GM12865 (cell line): Measurements from ENCODE around the gene CEBPB.

Experiments used
- DNase-seq: peaks from one replicate; pipeline ENCODE4 v3.0.0; 2010; ENCODE audit warnings: low read depth
- H3K4me3 ChIP-seq: 2 replicates; pipeline ENCODE4 v1.5.1; 2011; ENCODE audit warnings: mild to moderate bottlenecking, low read depth, low read length, control low read depth
- CTCF ChIP-seq: IDR thresholded peaks from 2 replicates; pipeline ENCODE4 v1.5.1; 2011; ENCODE audit warnings: low read length, control low read depth, low read depth, inconsistent platforms; ENCODE audit not compliant: insufficient read depth; ENCODE audit errors: missing control alignments

Gene CEBPB

GRCh38 chr20:50232651-50233324 is 42.2 kb downstream of the CEBPB start:
- H3K4me3 ChIP-seq, result no peak overlapping the region
- no peak for DNase-seq
- TF ChIP-seq CTCF, result no peak

DNA sequence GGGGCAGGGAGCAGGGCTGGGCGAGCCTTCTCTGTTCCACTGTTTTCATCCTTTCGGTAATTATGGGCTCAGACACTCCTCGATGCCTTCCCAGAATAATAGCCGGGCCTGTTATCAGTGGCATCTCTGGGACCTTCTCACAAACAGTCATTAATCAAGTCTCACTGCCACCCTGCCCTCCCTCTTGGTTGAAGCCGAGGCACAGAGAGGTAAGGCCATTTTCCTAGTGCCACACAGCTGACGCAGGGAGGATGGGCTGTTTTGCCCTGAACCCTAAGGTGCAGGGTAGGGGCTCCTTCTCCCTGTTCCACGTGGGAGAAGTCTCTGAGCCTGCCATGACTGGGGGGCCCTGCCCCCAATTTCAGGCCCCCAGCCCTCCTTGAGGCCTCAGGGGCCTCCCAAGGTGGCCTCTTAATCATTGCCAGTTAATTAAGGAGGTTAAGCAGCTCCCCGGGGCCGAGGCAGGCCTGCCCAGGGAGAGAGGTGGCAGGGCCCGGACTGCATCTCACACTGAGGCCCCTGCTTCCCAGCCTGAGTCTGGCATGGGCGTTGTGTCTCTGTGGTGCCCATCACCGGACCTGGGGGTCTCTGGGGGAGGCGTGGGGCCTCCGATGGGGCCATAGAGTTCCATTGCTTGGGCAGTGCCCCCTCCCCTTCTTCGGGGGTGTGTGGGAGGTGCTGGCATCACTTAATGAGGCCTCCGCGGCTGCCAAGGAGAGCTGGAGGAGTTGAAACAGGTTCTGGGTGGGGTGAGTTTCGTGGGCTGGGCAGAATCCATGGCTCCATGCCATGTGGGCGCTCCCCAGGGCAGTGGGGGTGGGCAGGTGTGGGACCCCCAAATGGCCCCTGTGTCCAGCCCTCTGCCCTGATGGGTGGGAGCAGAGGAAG is 42.9 kb downstream of the CEBPB start:
- no peak overlapping the region for H3K4me3 ChIP-seq
- TF ChIP-seq CTCF, result no peak
- DNase-seq, result no peak

- DNase-seq, result peak; percentile 68
- H3K4me3 ChIP-seq, result no peak overlapping the region
- TF ChIP-seq CTCF, result no peak
These were observed 43.7 kb downstream of the CEBPB start for GRCh38 chr20:50234288-50234687.

DNA sequence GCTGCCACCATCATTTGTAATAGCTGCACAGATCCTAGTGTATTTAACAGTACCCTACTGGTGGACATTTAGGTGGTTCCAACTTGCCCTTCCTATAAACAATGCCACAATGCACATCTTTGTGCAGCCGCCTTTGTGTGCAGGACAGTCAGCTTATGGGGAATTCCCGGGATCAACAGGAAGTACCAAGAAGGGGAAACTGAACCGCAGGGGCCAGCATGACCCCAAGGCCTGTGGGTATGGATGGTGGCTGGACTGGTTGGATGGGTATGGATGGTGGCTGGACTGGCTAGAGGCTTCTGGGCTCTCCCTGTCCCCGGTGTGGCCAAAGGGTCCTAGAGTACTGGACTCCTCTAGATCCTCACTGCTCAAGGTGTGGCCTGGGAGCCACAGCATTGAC is 46.7 kb downstream of the CEBPB start:
- TF ChIP-seq CTCF, result no peak
- H3K4me3 ChIP-seq, result no peak overlapping the region
- no peak for DNase-seq

DNA sequence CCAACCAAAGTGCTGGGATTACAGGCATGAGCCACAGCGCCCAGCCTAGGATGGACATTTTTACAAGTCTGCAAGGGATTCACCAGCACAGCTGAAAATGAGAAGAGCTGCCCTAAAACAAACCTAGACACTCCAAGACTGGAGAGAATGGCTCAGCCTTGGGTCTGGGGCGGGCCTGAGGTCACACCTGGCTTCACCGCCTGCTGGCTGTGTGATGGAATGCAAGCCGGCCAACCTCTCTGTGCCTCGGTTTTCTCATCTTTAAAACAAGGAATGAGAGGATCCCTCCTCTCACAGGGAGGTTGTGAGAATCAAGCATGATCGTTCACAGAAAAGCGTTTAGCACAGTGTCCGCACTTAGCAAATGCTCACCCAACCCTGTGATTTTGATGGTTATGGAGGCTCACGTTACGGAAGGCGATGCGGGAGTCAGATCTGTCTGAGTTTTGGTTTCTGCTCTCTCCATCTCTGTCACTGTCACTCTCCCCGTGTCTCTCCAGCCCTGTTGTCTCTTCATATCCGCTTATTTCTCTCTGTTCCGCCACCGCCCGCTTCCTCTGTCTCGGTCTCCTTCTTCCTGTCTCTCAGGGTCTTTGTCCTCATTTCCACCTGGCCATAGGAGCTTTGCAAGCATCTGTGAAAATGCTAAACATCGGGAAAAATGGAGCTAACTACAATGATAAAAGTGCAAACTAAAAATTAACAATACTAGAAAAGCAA is 47.6 kb downstream of the CEBPB start:
- DNase-seq, result no peak
- no peak overlapping the region for H3K4me3 ChIP-seq
- TF ChIP-seq CTCF, result no peak

DNA sequence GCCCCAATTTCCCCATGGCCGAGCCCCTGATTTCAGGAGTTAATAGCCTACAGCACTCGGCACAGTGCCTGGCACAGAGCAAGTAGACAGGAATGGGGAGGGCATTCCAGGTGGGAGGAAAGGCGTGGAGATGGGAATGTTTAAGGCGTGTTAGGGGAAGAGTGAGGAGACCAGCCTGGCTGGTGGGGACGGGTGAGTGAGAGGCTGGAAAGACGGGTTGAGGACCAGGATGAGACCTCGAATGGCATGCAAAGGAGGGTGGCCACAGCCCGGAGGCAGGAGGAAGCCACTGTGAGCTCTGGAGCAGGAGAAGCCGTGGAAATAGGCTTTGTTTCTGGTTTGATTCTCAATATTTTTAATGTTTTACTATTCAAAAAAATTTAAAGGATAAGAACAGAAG is 49.5 kb downstream of the CEBPB start:
- DNase-seq, result no peak
- no peak overlapping the region for H3K4me3 ChIP-seq
- TF ChIP-seq CTCF, result no peak
